ENCODE measurements around the gene CPT2.

Gene CPT2

GRCh38 chr1:53220962-53221286, 24.3 kb downstream of the CPT2 start:
- TF ChIP-seq GATA3 (IDR thresholded peaks at IDR 0.05; ENCODE audit: low read depth, low read length) (no peak), GATA2 (IDR thresholded peaks at IDR 0.05; ENCODE audit: low read depth, low read length) (no peak)

DNA sequence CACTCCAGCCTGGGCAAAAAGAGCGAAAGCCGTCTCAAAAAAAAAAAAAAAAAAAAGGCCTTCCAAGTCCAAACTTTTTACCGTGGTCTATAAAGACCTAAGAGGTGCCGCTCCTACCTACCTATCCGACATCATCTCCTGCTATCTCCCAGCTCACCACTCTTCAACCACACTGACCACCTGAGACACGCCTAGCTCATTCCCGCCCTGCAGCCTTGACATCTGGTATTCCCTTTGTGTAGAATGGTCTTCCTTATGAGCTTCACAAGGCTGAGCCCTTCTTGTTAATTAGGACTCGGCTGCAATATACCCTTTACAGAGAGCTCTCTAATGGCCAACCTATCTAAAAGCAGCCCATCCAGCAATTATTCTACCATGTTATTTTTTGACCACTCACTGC, 41.0 kb downstream of the CPT2 start:
- TF ChIP-seq GATA2 (IDR thresholded peaks at IDR 0.05; ENCODE audit: low read depth, low read length) (no peak), GATA3 (IDR thresholded peaks at IDR 0.05; ENCODE audit: low read depth, low read length) (no peak)

DNA sequence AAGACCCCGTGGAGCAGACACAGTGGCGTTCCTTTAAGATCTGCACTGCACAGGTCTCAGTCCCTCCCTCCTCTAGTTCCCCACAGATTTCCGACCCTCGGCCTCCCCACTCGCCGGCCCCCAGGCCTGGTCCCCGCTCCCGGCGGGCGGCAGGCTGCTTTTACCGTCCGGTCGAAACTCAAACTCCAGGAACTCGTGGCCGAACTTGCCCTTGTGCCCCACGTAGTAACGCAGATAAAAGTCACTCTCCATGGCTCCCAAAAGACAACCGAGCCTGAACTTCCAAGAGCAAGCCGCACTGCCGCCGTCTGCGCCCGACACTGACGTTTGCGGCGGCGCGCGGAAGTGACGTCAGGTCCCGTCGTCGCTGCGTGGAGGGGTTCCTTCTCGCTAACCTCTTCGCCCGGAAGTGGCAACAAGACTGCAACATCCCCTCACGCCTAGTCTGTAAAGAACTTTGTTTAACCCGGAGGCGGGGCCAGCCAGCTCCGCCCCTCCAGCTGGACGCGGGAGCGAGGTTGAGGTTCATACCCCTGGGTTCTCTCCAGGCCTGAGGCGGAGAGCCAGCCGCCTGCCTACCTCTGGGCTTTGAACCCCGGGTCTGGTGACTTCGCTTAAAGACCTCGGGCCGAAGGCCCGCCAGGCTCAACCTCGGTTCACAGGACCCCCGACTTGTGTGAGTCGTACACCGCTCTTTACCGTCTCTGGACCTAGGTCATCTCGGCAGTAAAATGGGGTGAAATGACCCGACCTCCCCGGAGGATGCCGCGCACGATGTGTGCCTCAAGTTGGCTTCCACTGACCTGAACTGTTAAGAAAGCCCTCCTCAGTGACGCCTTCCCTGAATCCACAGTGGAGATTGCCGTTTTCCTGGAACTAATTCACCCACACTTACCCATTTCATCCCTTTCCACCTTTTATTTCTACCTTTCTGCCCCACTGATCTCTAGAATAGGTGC, 41.9 kb downstream of the CPT2 start, which contains the start of gene MAGOH:
Gene MAGOH, minus strand, starts transcription at position 322 of the 959 bp plus-strand sequence. Its CDS starts 70 bp downstream, at position 252.
- TF ChIP-seq GATA2 (IDR thresholded peaks at IDR 0.05; ENCODE audit: low read depth, low read length) (no peak), GATA3 (IDR thresholded peaks at IDR 0.05; ENCODE audit: low read depth, low read length) (no peak)

DNA sequence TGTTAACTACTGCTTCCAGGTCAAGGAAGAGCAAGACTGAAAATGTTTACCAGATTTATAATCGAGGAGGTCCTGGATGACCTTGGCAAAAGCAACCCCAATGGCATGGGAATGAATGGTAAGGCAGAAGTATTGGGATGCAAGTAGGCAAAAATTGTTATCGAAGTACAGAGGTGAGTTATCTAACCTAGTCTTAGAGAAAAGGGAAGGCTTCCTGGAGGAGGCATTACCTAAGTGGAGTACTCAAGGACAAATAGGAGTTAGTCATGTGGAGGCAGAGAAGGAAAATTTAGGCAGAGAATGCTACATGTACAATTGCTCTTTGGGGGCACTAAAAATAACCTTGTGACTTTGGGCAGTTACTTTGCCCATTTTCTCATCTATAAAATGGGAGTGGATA, 45.2 kb downstream of the CPT2 start:
- TF ChIP-seq GATA3 (IDR thresholded peaks at IDR 0.05; ENCODE audit: low read depth, low read length), result no peak
- TF ChIP-seq GATA2 (IDR thresholded peaks at IDR 0.05; ENCODE audit: low read depth, low read length), result no peak

DNA sequence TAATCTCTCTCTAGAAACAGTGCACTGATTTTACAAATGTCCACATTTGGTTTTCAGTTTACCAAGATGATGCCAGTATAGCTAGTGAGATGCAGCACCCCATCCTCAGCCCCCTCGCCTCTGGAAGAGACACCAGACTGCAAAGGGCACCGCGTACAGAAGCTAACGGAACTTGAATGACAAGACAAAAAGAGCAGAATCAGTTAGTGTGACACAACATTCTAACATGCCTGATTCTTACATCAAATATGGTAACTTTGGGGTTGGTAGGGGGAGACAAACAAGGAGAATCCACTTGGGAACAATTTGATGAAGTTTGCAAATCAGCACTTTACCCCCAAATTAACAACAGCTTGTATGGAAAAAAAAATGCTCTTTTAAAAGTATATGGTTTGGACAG, 45.8 kb downstream of the CPT2 start:
- TF ChIP-seq GATA3 (IDR thresholded peaks at IDR 0.05; ENCODE audit: low read depth, low read length), result no peak
- no peak for TF ChIP-seq GATA2 (IDR thresholded peaks at IDR 0.05; ENCODE audit: low read depth, low read length)

DNA sequence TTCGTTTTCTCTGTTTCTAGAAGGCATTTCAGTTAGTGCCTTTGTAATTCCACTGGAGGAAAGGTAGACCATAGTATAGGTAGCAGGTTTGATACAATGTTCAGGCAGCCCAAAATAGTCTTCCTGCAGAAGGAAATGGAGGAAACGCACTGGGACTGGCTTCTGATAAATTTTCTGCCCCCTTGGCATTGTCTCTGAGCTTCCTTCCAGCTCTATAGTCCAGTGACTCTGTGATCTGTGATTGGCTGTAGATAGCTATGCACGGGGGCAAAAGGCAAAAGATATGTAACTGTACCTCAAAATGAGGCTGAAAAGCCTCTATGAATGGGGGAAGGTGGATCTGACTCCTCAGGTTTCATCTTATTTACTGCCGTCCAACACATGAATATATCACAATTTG, 47.5 kb downstream of the CPT2 start:
- no peak for TF ChIP-seq GATA3 (IDR thresholded peaks at IDR 0.05; ENCODE audit: low read depth, low read length)
- TF ChIP-seq GATA2 (IDR thresholded peaks at IDR 0.05; ENCODE audit: low read depth, low read length), result no peak

DNA sequence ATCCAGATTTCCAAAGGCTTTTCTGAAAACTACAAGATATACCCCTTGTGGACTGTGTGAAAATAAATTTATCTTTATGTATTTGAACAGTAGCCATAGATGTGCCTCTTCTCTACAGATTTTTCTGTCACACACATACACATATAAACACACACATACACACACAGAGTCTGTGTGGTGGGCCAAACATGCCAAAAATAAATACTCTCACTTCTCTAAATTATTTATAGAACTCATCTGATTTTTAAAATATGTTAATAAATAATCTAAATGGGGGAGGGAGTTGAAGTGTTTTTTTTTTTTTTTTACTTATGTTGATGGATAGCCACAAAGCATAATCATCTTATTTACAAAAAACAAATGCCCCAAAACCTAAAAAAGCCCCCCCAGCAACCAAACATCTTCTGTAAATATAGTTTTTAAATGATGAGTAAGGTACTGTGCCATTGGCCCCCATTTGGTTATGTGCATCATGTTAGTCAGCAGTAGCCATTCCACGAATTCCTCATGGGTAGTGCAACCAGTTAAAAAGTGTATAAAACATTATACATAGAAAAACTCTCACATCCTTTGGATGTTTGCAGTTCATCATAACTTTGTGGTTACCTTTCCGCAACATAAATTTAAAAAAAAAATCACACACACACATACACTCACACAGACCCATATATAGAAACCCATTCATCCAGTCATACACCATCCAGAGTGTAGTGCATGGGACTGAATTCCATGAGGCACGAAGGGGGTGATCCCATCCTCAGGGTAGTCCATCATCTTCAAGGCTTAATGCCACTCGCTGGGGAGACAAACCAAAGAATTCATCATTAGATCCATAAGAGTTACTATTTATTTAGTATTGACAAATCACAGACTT, 49.9 kb downstream of the CPT2 start:
- TF ChIP-seq GATA2 (IDR thresholded peaks at IDR 0.05; ENCODE audit: low read depth, low read length), result no peak
- no peak for TF ChIP-seq GATA3 (IDR thresholded peaks at IDR 0.05; ENCODE audit: low read depth, low read length)

GRCh38 chr1:53249706-53250105, 53.1 kb downstream of the CPT2 start:
- no peak for TF ChIP-seq GATA2 (IDR thresholded peaks at IDR 0.05; ENCODE audit: low read depth, low read length)

DNA sequence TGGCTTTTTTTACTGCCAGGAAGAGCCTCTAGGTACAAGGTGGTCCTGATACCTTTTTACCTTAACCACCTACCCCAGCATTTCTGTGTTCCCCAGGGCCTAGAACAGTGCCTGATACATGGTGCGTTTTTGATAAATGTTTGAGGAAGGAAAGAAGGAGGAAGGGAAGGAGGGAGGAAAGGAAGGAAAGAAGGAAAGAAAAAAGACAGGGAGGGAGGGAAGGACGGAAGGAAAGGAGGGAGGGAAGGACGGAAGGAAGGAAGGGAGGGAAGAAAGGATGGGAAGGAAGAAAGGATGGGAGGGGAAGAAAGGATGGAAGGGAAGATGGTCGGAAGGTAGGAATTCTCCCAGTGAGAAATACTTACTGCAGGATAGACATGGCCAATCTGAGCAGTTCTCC, 53.7 kb downstream of the CPT2 start:
- TF ChIP-seq GATA2 (IDR thresholded peaks at IDR 0.05; ENCODE audit: low read depth, low read length) (no peak), GATA3 (IDR thresholded peaks at IDR 0.05; ENCODE audit: low read depth, low read length) (no peak)

GRCh38 chr1:53254011-53254640, 57.5 kb downstream of the CPT2 start:
- TF ChIP-seq GATA2 (IDR thresholded peaks at IDR 0.05; ENCODE audit: low read depth, low read length) (no peak), GATA3 (IDR thresholded peaks at IDR 0.05; ENCODE audit: low read depth, low read length) (no peak)

DNA sequence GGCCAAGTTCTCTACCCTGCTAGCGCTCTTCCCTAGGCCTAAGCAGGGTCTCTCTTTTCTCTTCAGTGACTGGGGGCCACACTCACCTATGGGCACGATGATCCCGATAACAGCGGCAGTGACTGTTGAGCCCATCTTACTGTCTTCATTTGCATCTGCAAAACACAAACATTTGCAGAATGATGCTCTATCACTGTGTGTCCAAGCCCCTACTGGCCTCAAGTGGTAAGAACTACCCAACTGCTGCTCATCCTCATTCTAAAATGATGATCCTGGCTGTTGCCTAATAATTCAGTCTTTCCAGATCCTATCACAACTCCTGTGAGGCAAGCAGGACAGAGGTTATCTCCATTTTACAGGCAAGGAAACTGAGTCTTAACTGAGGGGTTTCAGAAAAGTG, 58.4 kb downstream of the CPT2 start:
- TF ChIP-seq GATA2 (IDR thresholded peaks at IDR 0.05; ENCODE audit: low read depth, low read length), result no peak
- TF ChIP-seq GATA3 (IDR thresholded peaks at IDR 0.05; ENCODE audit: low read depth, low read length), result no peak

DNA sequence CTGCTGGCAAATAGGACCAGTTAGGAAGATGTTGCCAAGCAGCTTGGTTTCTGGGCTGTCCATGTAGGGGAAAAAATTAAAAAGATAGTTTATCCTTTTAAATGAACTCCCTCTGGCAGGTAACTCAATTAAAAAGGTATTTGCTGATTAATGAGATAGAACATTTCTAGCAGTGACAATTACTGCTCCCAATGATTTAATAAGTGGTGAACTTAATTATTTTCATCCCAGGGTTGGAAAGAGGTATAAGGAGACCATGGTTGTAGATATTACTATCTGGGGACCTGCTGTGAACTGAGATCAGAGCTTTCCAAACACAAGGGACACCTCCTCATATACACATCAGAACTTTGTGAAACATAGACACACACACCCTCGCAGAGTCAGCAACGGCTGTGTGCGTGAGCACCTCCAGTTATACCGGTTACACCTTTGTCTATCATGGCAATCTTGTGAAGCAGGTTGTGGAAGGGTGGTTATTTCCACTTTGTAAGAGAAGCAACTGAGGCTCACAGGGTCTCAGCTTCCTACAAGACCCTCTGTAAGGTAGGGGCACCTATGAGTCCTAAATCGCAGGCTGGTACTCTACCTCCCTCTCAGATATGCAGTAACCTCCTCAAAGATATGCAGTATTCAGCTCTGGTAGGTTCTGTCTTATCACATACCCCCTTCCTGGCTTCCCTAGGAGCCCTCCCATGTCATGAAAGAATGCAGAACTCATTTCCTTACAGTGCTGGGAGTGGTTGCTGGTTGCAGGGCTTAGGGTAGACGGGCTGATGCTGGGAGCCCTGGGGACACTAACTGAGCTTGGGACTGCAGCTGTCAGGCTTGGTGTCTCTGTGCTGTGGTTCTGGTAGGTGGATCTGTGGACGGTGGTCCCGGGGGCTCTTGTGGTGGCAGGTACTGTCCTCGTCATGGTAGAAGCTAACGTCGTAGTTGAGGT, 60.2 kb downstream of the CPT2 start:
- TF ChIP-seq GATA3 (IDR thresholded peaks at IDR 0.05; ENCODE audit: low read depth, low read length) (no peak), GATA2 (IDR thresholded peaks at IDR 0.05; ENCODE audit: low read depth, low read length) (no peak)

- TF ChIP-seq GATA3 (IDR thresholded peaks at IDR 0.05; ENCODE audit: low read depth, low read length), result no peak
- TF ChIP-seq GATA2 (IDR thresholded peaks at IDR 0.05; ENCODE audit: low read depth, low read length), result no peak
These were observed 60.9 kb downstream of the CPT2 start for GRCh38 chr1:53257454-53258081.

Data from SH-SY5Y (cell line).